Duodenal mucosa (tissue), 2 donors: Measurements from ENCODE around the gene SP3.

Experiments
- H3K27ac ChIP-seq: one replicate; pipeline ENCODE4 v1.7.0; 2013; ENCODE audit warnings: low read depth, low read length
- H3K27me3 ChIP-seq, 2 donors: one replicate each; pipeline ENCODE4 v1.7.0; 2013; ENCODE audit warnings: low read length in 2 of 2, control low read depth in 1 of 2; ENCODE audit not compliant: insufficient read depth in 2 of 2, control insufficient read depth in 1 of 2
- H3K36me3 ChIP-seq, 2 donors: one replicate each; pipeline ENCODE4 v1.7.0; 2013; ENCODE audit warnings: low read length in 2 of 2, control low read depth in 1 of 2; ENCODE audit not compliant: insufficient read depth in 2 of 2, control insufficient read depth in 1 of 2
- H3K4me1 ChIP-seq, 2 donors: one replicate each; pipeline ENCODE4 v1.7.0; 2013; ENCODE audit warnings: low read length in 2 of 2, control low read depth in 1 of 2; ENCODE audit not compliant: insufficient read depth in 2 of 2, control insufficient read depth in 1 of 2
- H3K4me3 ChIP-seq, 2 donors: one replicate each; pipeline ENCODE4 v1.7.0; 2013; ENCODE audit warnings: low read length in 2 of 2, low read depth in 1 of 2
- H3K9ac ChIP-seq, 2 donors: one replicate each; pipeline ENCODE4 v1.7.0; 2013; ENCODE audit warnings: low read length in 2 of 2, low read depth in 1 of 2
- H3K9me3 ChIP-seq, 2 donors: one replicate each; pipeline ENCODE4 v1.7.0; 2013; ENCODE audit warnings: low read length in 2 of 2, control low read depth in 1 of 2; ENCODE audit not compliant: control insufficient read depth in 1 of 2

SP3 gene

GRCh38 chr2:174007010-174007409 lies 41.8 kb upstream of the SP3 start:
- Histone ChIP-seq H3K9ac (no peak overlapping the region), H3K27ac (no peak overlapping the region), H3K27me3 (no peaks in the 10 kb centered on the region), H3K36me3 (no peaks in the 10 kb centered on the region), H3K4me3 (no peak overlapping the region), H3K4me1 (peaks cover 17 to 22% of the 10 kb centered on the region in 2 donors), H3K9me3 (no peaks in the 10 kb centered on the region)

- Histone ChIP-seq H3K9ac (no peak overlapping the region), H3K9me3 (no peaks in the 10 kb centered on the region), H3K27ac (no peak overlapping the region), H3K27me3 (no peaks in the 10 kb centered on the region), H3K36me3 (no peaks in the 10 kb centered on the region), H3K4me1 (peaks cover 13% of the 10 kb centered on the region in 2 donors), H3K4me3 (no peak overlapping the region)
Measured at GRCh38 chr2:174005801-174006419, 40.7 kb upstream of the SP3 start.

GRCh38 chr2:174004905-174005605 lies 39.9 kb upstream of the SP3 start:
- H3K27ac ChIP-seq, result no peak overlapping the region
- H3K4me3 ChIP-seq, result no peak overlapping the region

GRCh38 chr2:174003720-174004695 lies 38.8 kb upstream of the SP3 start:
- Histone ChIP-seq H3K36me3 (no peaks in the 10 kb centered on the region), H3K9me3 (no peaks in the 10 kb centered on the region), H3K27ac (no peak overlapping the region), H3K4me1 (peaks cover 15 to 17% of the 10 kb centered on the region in 2 donors), H3K4me3 (no peak overlapping the region), H3K9ac (no peak overlapping the region), H3K27me3 (no peaks in the 10 kb centered on the region)

More at GRCh38 chr2:174004905-174005605, 39.9 kb upstream of the SP3 start:
- Histone ChIP-seq H3K4me1 (peaks cover 11 to 13% of the 10 kb centered on the region in 2 donors), H3K27me3 (no peaks in the 10 kb centered on the region), H3K36me3 (no peaks in the 10 kb centered on the region), H3K9ac (no peak overlapping the region), H3K9me3 (no peaks in the 10 kb centered on the region)

GRCh38 chr2:174002679-174003078 lies 37.5 kb upstream of the SP3 start:
- Histone ChIP-seq H3K36me3 (no peaks in the 10 kb centered on the region), H3K27me3 (no peaks in the 10 kb centered on the region), H3K9ac (no peak overlapping the region), H3K9me3 (no peaks in the 10 kb centered on the region), H3K27ac (no peak overlapping the region), H3K4me3 (no peak overlapping the region), H3K4me1 (peaks cover 27 to 29% of the 10 kb centered on the region in 2 donors)

GRCh38 chr2:174001107-174001506 lies 35.9 kb upstream of the SP3 start:
- Histone ChIP-seq H3K4me3 (no peak overlapping the region), H3K36me3 (no peaks in the 10 kb centered on the region), H3K4me1 (peaks cover 33 to 40% of the 10 kb centered on the region in 2 donors), H3K9me3 (no peaks in the 10 kb centered on the region), H3K9ac (no peak overlapping the region), H3K27ac (no peak overlapping the region), H3K27me3 (no peaks in the 10 kb centered on the region)

GRCh38 chr2:173999724-174000123 lies 34.6 kb upstream of the SP3 start:
- no peak overlapping the region for H3K27ac ChIP-seq
- H3K9ac ChIP-seq, result no peak overlapping the region
- H3K4me1 ChIP-seq, result peaks cover 33 to 39% of the 10 kb centered on the region in 2 donors
- H3K27me3 ChIP-seq, result no peaks in the 10 kb centered on the region
- H3K9me3 ChIP-seq, result no peaks in the 10 kb centered on the region
- no peaks in the 10 kb centered on the region for H3K36me3 ChIP-seq
- no peak overlapping the region for H3K4me3 ChIP-seq

- Histone ChIP-seq H3K9me3 (no peaks in the 10 kb centered on the region), H3K4me3 (no peak overlapping the region), H3K27ac (no peak overlapping the region), H3K36me3 (no peaks in the 10 kb centered on the region), H3K27me3 (no peaks in the 10 kb centered on the region), H3K4me1 (peaks cover 29 to 35% of the 10 kb centered on the region in 2 donors), H3K9ac (no peak overlapping the region)
Measured at GRCh38 chr2:173999272-173999671, 34.1 kb upstream of the SP3 start.

- Histone ChIP-seq H3K4me1 (peaks cover 20 to 30% of the 10 kb centered on the region in 2 donors), H3K4me3 (no peak overlapping the region), H3K9me3 (no peaks in the 10 kb centered on the region), H3K27ac (no peak overlapping the region), H3K27me3 (no peaks in the 10 kb centered on the region), H3K9ac (no peak overlapping the region), H3K36me3 (no peaks in the 10 kb centered on the region)
Measured at GRCh38 chr2:173998386-173998785, 33.2 kb upstream of the SP3 start.

- H3K9ac ChIP-seq, result peak overlapping the region in 1 of 2 donors; percentile 22
- no peaks in the 10 kb centered on the region for H3K27me3 ChIP-seq
- peaks cover 20 to 30% of the 10 kb centered on the region in 2 donors for H3K4me1 ChIP-seq
- H3K9me3 ChIP-seq, result no peaks in the 10 kb centered on the region
- no peak overlapping the region for H3K27ac ChIP-seq
- H3K36me3 ChIP-seq, result no peaks in the 10 kb centered on the region
- H3K4me3 ChIP-seq, result no peak overlapping the region
Measured at GRCh38 chr2:173997753-173998152, 32.6 kb upstream of the SP3 start.
